HG03342 (cell line): ENCODE data around the gene EVA1A.

ENCODE experiments used
- ATAC-seq: cut with Tn5 transposase; IDR thresholded peaks from one replicate; pipeline ENCODE4 v1.9.1; 2021; ENCODE audit warnings: mild to moderate bottlenecking, moderate library complexity; ENCODE audit not compliant: unreplicated experiment

Gene EVA1A

GRCh38 chr2:75521225-75521872 is 39.4 kb downstream of the EVA1A start:
- ATAC-seq, result no peak

DNA sequence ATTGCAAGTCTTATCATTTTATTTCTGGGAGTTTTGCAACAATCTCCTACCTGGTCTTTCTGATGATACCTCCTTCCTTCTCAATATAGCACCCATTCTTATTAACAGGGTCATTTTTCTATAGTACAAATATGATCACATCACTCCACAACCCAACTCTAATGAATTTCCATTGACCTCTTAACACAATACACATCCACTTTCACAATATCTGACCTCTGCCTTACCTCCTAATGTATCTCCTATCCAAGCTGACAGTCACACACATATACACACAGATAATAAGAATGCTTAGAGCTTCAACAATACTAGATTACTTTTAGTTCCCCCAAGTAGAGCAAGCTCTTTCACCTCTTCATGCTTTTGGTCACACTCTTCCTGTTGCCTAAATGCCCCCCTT is 40.9 kb downstream of the EVA1A start:
- no peak for ATAC-seq

GRCh38 chr2:75518638-75519465 is 41.9 kb downstream of the EVA1A start:
- ATAC-seq, result no peak

- no peak for ATAC-seq
Measured at GRCh38 chr2:75517547-75518230, 43.0 kb downstream of the EVA1A start.

- ATAC-seq, result no peak
Measured at GRCh38 chr2:75516378-75517360, 44.1 kb downstream of the EVA1A start.

DNA sequence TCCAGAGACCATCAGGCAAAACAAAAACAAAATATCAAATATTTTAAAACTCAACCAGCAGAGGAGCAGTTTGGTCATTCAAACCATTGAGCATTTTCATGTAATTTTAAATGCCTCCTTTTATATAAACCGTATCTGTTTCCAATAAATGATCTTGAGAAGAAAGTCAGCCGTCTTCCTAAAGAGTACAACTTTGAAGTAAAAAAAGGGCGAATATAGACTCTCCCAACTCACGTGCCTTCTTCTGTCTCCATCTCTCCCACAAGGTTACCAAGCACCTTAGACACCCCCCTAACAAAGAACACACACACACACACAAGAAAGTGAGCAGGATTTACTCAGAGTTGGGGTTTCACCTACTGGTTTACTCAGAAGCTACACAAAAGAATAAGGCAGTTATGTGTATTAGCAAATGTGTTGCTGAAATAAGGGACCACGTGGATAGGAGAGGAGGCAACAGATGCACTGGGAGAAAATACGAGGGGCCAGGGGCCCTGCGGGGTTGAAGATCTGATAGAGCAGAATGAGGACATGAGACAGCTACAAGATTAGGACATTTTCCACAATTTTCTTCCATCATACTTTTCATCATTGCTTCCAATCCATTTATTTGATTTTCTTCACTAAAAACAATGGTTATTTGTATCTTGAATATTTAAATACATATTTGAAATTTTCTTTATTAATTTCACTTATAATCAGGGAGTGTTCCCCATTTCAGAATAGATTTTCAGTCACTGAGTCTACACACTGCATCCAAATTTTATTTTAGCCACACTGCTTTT is 45.0 kb downstream of the EVA1A start:
- no peak for ATAC-seq

DNA sequence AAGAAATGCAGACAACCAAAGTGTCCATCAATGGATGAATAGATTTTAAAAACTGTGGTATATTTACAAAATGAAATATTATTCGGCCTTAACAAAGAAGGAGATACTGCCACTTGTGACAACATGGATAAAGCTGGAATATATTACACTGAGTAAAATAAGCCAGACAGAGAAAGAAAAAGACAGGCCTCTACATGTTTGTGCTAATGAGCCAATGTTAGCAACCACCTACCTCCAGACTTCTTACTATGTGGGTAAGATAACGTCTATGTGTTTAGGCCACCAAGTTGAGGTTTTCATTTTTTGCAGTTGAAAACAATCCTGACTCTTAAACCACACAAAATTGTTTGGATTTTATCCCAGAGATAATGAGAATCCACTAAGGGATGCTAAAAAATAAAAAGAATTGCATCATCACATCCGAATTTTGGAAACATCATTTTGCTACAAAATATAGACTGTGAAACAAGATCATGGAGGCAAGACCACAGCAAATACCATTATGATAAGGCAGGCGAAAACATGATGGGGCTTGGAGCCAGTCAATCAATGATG is 47.0 kb downstream of the EVA1A start:
- ATAC-seq, result no peak

- no peak for ATAC-seq
Measured at GRCh38 chr2:75512455-75513212, 48.1 kb downstream of the EVA1A start.

DNA sequence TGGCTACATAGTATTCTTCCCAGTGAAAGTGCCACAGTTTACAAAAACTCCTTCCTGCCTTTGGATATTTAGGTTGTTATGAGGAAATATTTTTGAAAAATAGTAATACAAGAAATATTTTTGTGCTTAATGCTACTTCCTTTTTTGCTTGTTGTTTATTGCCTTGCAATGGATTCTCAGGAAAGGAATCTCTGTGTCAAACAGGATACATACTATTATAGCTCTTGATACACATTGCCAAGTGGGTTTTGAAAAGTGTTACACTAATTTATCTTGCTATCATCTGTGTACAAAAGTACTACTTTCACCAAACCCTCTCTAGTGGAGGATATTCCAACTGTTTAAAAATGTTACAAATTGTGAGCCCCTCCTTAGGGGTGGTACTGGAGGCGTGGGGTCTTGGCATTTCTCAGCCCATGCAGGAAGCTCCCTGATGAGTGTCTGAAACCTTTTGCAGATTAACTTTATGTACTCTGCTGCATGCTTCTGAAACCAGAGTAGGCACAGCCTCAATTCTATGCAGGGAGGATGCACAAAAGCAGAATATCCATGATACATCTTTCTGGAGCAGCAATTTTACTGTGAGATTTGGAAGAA is 54.5 kb downstream of the EVA1A start:
- ATAC-seq, result no peak

DNA sequence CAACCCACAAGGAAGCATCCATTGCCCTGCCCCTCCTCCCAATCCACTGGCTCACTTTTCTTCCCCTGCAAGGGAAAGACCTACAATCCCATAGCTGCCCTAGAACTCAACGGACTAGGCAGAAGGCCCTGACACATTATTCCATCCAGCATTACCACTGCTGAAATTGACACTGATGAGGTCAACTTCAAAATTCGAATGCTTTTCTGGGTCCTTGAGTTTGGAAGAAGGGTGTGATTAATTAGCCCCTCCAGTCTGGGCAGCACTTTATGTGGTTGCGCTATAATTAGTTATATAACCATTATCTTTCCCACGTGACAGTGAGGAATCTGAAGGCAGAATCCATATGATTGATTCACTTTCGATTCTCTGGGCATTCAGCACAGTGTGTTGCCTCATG is 55.7 kb downstream of the EVA1A start:
- no peak for ATAC-seq

GRCh38 chr2:75503048-75503607 is 57.6 kb downstream of the EVA1A start:
- no peak for ATAC-seq

- no peak for ATAC-seq
Measured at GRCh38 chr2:75500633-75501032, 60.1 kb downstream of the EVA1A start.

DNA sequence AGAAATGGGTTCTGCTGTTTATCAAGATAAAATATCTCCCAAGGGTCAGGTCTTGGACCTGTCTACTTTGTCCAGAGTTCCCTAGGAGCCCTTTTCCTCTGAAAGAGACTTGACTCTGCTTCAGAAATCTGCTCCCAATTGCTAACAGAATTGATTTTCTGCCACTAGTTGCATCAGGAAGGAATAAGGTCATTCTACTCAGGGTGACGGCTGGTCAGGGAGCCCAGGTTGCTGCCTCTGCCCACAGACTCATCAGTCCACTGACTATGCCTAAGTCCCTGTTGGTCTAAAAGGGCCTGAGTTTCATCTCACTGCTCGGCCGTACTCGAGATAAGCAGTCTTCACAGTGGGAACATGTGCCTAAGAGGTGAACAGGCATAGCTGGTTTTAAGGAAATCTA is 61.2 kb downstream of the EVA1A start:
- no peak for ATAC-seq

- ATAC-seq, result no peak
Measured at GRCh38 chr2:75498907-75499306, 61.8 kb downstream of the EVA1A start.

DNA sequence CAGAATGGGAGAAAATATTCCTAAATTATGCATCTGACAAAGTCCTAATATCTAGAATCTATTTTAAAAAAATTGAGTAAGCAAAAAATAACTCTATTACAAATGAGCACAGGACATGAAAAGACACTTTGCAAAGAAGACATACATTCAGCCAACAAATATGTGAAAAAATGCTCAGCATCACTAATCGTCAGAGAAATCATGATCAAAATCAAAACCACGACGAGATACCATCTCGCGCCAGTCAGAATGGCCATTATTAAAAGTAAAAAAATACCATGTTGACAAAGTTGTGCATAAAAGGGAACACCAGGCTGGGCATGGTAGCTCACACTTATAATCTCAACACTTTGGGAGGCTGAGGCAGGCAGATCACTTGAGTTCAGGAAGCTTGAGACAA is 63.5 kb downstream of the EVA1A start:
- ATAC-seq, result no peak

DNA sequence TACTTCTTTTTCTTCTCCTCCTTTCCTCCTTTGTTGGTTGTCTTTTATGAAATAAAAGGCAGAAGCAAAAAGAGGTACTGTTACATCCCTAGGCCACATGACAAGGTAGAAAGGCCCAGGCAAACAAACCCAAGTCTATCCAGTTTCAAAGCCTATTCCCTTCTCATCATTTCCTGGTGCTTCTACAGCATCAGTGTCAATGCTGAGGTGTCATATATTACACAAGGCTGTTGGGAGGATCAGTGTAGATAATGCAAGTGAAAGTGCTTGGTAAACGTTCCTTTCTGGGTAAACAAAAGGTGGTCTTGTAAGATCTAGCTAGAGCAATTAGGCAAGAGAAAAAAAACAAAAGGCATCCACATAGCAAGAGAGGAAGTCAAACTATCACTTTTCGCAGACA is 64.9 kb downstream of the EVA1A start:
- ATAC-seq, result no peak

DNA sequence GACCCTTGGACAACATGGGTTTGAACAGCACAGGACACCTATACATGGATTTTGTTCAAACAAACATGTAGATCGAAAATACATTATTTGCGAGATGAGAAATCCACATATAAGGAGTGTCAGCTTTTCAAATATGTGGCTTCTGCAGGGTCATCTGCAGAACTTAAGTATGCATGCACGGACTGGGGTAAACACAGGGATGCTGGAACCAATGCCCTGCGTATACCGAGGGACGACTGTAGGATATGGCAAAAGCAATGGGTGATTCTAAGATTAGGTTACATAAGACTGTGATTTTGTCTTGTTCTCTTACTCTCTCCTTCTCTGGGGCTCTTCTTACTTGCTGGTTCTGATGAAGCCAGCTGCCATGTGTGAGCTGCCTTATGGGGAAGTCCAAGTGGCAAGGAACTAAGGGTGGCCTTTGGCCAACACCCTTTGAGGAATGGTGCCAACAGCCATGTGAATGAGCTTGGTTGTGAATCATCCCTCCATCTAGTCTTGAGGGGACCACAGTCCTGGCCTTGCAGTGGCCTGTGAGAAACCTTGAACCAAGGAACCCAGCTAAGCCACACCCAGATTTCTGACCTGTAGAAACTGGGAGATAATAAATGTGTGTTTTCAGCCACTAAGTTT is 66.5 kb downstream of the EVA1A start:
- no peak for ATAC-seq

DNA sequence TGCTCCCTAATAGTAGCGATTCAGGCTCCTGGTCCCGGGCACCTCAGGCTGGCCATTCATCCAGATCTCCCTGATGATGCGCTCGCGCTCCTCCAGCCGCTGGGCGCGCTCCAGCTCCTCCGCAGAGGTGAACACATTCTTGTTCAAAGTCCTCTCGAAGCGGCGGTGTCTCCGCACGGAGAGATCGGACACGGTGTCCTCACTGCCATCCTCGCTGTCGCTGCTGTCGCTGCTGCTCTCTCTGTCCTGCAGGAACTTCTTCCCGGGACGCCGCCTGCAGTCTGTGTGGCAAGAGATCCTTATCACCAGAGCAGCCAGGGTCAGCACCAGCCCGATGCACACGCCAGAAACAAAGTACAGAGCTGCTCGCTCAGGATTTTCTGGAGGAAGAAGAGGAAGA is 67.5 kb downstream of the EVA1A start:
- no peak for ATAC-seq
